ENCODE measurements around the gene EIF4G2.

Gene EIF4G2

GRCh38 chr11:10770626-10771254 lies 38.0 kb downstream of the EIF4G2 start:
- no peak for DNase-seq

- no peak for DNase-seq
These were observed 44.3 kb downstream of the EIF4G2 start for GRCh38 chr11:10764412-10764811.

- DNase-seq: no peak
These were observed 45.0 kb downstream of the EIF4G2 start for GRCh38 chr11:10763766-10764165.

GRCh38 chr11:10762913-10763421 lies 45.8 kb downstream of the EIF4G2 start:
- no peak for DNase-seq

- no peak for DNase-seq
These were observed 46.5 kb downstream of the EIF4G2 start for GRCh38 chr11:10762185-10762584.

- no peak for DNase-seq
These were observed 47.5 kb downstream of the EIF4G2 start for GRCh38 chr11:10761085-10761698.

- no peak for DNase-seq
These were observed 49.8 kb downstream of the EIF4G2 start for GRCh38 chr11:10758957-10759356.

- no peak for DNase-seq
These were observed 56.2 kb downstream of the EIF4G2 start for GRCh38 chr11:10752486-10752885.

- no peak for DNase-seq
These were observed 56.7 kb downstream of the EIF4G2 start for GRCh38 chr11:10752061-10752460.

GRCh38 chr11:10751581-10751940 lies 57.2 kb downstream of the EIF4G2 start:
- no peak for DNase-seq

- peak; percentile 90 for DNase-seq
These were observed 57.7 kb downstream of the EIF4G2 start, which contains the start of gene CTR9 for GRCh38 chr11:10750838-10751580. Gene CTR9 (plus strand): TSS chr11:10751246. CDS start chr11:10751413, 167 bp downstream.

- DNase-seq: no peak
These were observed 59.2 kb downstream of the EIF4G2 start for GRCh38 chr11:10749476-10749875.

- DNase-seq: no peak
These were observed 61.0 kb downstream of the EIF4G2 start for GRCh38 chr11:10747733-10748132.
